K562 (cell line): Measurements from ENCODE around the gene ZNF598. TPM values are rescaled to one million over a fixed set of nuclear protein-coding genes. Genes with fewer than 3 reads are reported as not detected.

Source experiments
- BCOR ChIP-seq: fragments of 450-650 bp; IDR thresholded peaks from 2 replicates; pipeline ENCODE4 v1.6.1; 2016
- CBX1 ChIP-seq: sonication (generic); IDR thresholded peaks from 2 replicates; pipeline ENCODE4 v1.6.1; 2016; ENCODE audit warnings: antibody characterized with exemption, low read depth, mild to moderate bottlenecking
- CREB1 ChIP-seq, 2 experiments: sonication (generic) in 1 of 2; formaldehyde crosslinking in 1 of 2; IDR thresholded peaks; 2 replicates each; pipeline versions ENCODE4 v1.6.1 to v1.8.0; 2012 to 2022; ENCODE audit warnings: inconsistent platforms in 1 of 2, mild to moderate bottlenecking in 1 of 2, missing genetic modification reagents in 1 of 2, moderate library complexity in 1 of 2
- HBP1 ChIP-seq: fragments of 450-650 bp; formaldehyde crosslinking; IDR thresholded peaks from 2 replicates; pipeline ENCODE4 v1.4.0; 2022; ENCODE audit warnings: missing genetic modification characterization
- HDAC1 ChIP-seq, 2 experiments: fragments of 450-650 bp; IDR thresholded peaks; 2 replicates each; pipeline ENCODE4 v1.6.1; 2016 to 2017; ENCODE audit warnings: inconsistent platforms in 1 of 2, mild to moderate bottlenecking in 1 of 2, moderate library complexity in 1 of 2
- MBD2 ChIP-seq: sonication (generic); IDR thresholded peaks from 2 replicates; pipeline ENCODE4 v1.6.1; 2016; ENCODE audit warnings: low read depth, borderline replicate concordance
- NR2C2 ChIP-seq, 2 experiments: fragments of 200-800 bp in 1 of 2; sonication (Bioruptor generic) in 1 of 2; sonication (generic) in 1 of 2; formaldehyde crosslinking in 1 of 2; IDR thresholded peaks; 2 replicates each; pipeline versions ENCODE4 v1.6.1 to v1.8.0; 2016 to 2022; ENCODE audit warnings: mild to moderate bottlenecking in 1 of 2, missing compliant biosample characterization in 1 of 2, missing genetic modification characterization in 1 of 2, missing genetic modification reagents in 1 of 2
- POLR2A ChIP-seq: fragments of 450-650 bp; conservative IDR thresholded peaks from 2 replicates; pipeline ENCODE4 v1.6.1; 2016
- POLR2G ChIP-seq: fragments of 200-400 bp; formaldehyde crosslinking; IDR thresholded peaks from 2 replicates; pipeline ENCODE4 v1.6.1; 2017; ENCODE audit warnings: low read depth, mild to moderate bottlenecking, antibody characterized with exemption, low read length, moderate library complexity
- ZNF217 ChIP-seq: sonication (generic); formaldehyde crosslinking; IDR thresholded peaks from 2 replicates; pipeline ENCODE4 v1.8.0; 2022; ENCODE audit warnings: mild to moderate bottlenecking, missing genetic modification reagents
- ZNF639 ChIP-seq, 2 experiments: fragments of 200-800 bp in 1 of 2; sonication (Bioruptor generic) in 1 of 2; sonication (generic) in 1 of 2; formaldehyde crosslinking in 1 of 2; IDR thresholded peaks in 1 of 2; conservative IDR thresholded peaks in 1 of 2; 2 replicates each; pipeline versions ENCODE4 v1.5.0 to v1.6.1; 2016 to 2020; ENCODE audit warnings: missing compliant biosample characterization in 1 of 2, missing genetic modification characterization in 1 of 2, missing genetic modification reagents in 1 of 2
- ZNF655 ChIP-seq: fragments of 250-450 bp; sonication (Bioruptor Pico); IDR thresholded peaks from 2 replicates; pipeline ENCODE4 v1.5.0; 2021
- polyA plus RNA-seq, 8 experiments: library from polyadenylated mRNA; depleted of rRNA in 4 of 8; stranded (reverse) in 5 of 8; unstranded in 3 of 8; fragments of >200 nt; fragmentation: Nextera tagmentation in 2 of 8; fragmentation: Illumina TruSeq in 1 of 8; extraction: Ambion mirVana in 2 of 8; extraction: Trizol in 1 of 8; gene quantifications; 2 replicates each; pipeline versions ENCODE4 v1.2.1 to v1.2.3, GENCODE V29; 2011 to 2014; ENCODE audit warnings: inconsistent platforms in 1 of 8, missing spikeins in 1 of 8
- total RNA-seq, 7 experiments: library from RNA; depleted of rRNA in 6 of 7; stranded (reverse); fragments of >200 nt in 6 of 7; fragmentation: Illumina TruSeq in 2 of 7; extraction: Trizol in 2 of 7; gene quantifications; 2 replicates each; pipeline versions ENCODE4 v1.2.1 to v1.2.3, GENCODE V29; 2011 to 2021; ENCODE audit warnings: low replicate concordance in 1 of 7

ZNF598 gene
- total and polyA plus RNA-seq, 9 of the 15 experiments (the other 6 are each of a cell fraction or from before 2014, with no cell fraction given), result 0.11 to 115 (median 29.6) TPM

GRCh38 chr16:1991588-1991947 is 18.1 kb downstream of the ZNF598 start (continued):
- TF ChIP-seq HBP1 (CRISPR knock-in tag) (no peak), BCOR (peak; percentile 74), NR2C2 (CRISPR knock-in tag; IDR thresholded peaks at IDR 0.05) (0 out of 2 replicates have a peak, but pooled peaks have one; percentile 62), NR2C2 (tag; IDR thresholded peaks at IDR 0.05) (no peak), HDAC1 (IDR thresholded peaks at IDR 0.05) (no peak), ZNF639 (CRISPR knock-in tag; conservative IDR thresholded peaks at IDR 0.05 in 1 of 2, IDR thresholded peaks at IDR 0.05 in 1 of 2) (no peak), ZNF217 (no peak), POLR2A (no peak), ZNF655 (CRISPR knock-in tag) (no peak), CBX1 (no peak), MBD2 (no peak), POLR2G (no peak), CREB1 (IDR thresholded peaks at IDR 0.05) (no peak), CREB1 (CRISPR knock-in tag; IDR thresholded peaks at IDR 0.05) (peak; percentile 49; the same call in 1 of the 2 replicates)
